PC-9 (cell line): ENCODE measurements around the gene CDK11B.
"Not testable (repeated sequence)": the region's sequence is repeated elsewhere in the genome, so short reads cannot be mapped to it uniquely, and the experiment has no call there.

Experiments
- CTCF ChIP-seq: fragments of 200-600 bp; sonication (generic); conservative IDR thresholded peaks from 2 replicates; pipeline ENCODE4 v1.6.1; 2017; ENCODE audit warnings: mixed run types, antibody characterized with exemption, mild to moderate bottlenecking, moderate library complexity
- EZH2 ChIP-seq: fragments of 200-600 bp; sonication (generic); IDR thresholded peaks from 2 replicates; pipeline ENCODE4 v1.8.0; 2017; ENCODE audit warnings: antibody characterized with exemption, low read depth

- not testable (repeated sequence) for TF ChIP-seq CTCF, EZH2
Measured at GRCh38 chr1:1636621-1637478, 22.0 kb downstream of the CDK11B start.
